GOT3 (cell line): Measurements from ENCODE around the gene PCDH1.
A peak's percentile ranks its signal among the peaks of the same experiment; 100 is the strongest.
"Not testable (repeated sequence)": the region's sequence is repeated elsewhere in the genome, so short reads cannot be mapped to it uniquely, and the experiment has no call there.

Experiments used
- DNase-seq: peaks from one replicate; lab custom pipeline; 2025; ENCODE audit warnings: mixed read lengths; lab: John Stamatoyannopoulos, UW

The PCDH1 gene

GRCh38 chr5:141878186-141878710 is at the start of gene PCDH1:
PCDH1 (minus strand) TSS chr5:141878410; CDS start chr5:141878262, 148 bp downstream.
- no peak for DNase-seq

GRCh38 chr5:141926434-141926833 is 48.2 kb upstream of the PCDH1 start:
- DNase-seq: no peak

GRCh38 chr5:141923448-141924313 is 45.5 kb upstream of the PCDH1 start, which contains the start of gene DELE1:
DELE1 (plus strand) TSS chr5:141923871; CDS start chr5:141923942, 71 bp downstream.
- peak; percentile 96 for DNase-seq

GRCh38 chr5:141922827-141923447 is 44.7 kb upstream of the PCDH1 start:
- DNase-seq: not testable (repeated sequence)

- no peak for DNase-seq
These were observed 42.6 kb upstream of the PCDH1 start for GRCh38 chr5:141920771-141921170.

- DNase-seq: no peak
These were observed 41.3 kb upstream of the PCDH1 start for GRCh38 chr5:141919218-141920119.

- no peak for DNase-seq
These were observed 39.5 kb upstream of the PCDH1 start for GRCh38 chr5:141917760-141918159.

GRCh38 chr5:141916522-141916921 is 38.3 kb upstream of the PCDH1 start:
- no peak for DNase-seq

GRCh38 chr5:141915881-141916336 is 37.7 kb upstream of the PCDH1 start:
- no peak for DNase-seq

GRCh38 chr5:141914797-141915196 is 36.6 kb upstream of the PCDH1 start:
- DNase-seq: no peak

- DNase-seq: no peak
These were observed 36.1 kb upstream of the PCDH1 start for GRCh38 chr5:141914199-141914743.

GRCh38 chr5:141913560-141914198 is 35.5 kb upstream of the PCDH1 start:
- DNase-seq: no peak

GRCh38 chr5:141910271-141910673 is 32.1 kb upstream of the PCDH1 start:
- DNase-seq: peak; percentile 31

- DNase-seq: no peak
These were observed 31.0 kb upstream of the PCDH1 start for GRCh38 chr5:141909212-141909611.

GRCh38 chr5:141908796-141909195 is 30.6 kb upstream of the PCDH1 start:
- no peak for DNase-seq

GRCh38 chr5:141906972-141907371 is 28.8 kb upstream of the PCDH1 start:
- DNase-seq: no peak

- DNase-seq: no peak
These were observed 28.3 kb upstream of the PCDH1 start for GRCh38 chr5:141906517-141906916.

- no peak for DNase-seq
These were observed 26.3 kb upstream of the PCDH1 start for GRCh38 chr5:141904551-141904950.

GRCh38 chr5:141903261-141903660 is 25.1 kb upstream of the PCDH1 start:
- no peak for DNase-seq

- DNase-seq: no peak
These were observed 24.0 kb upstream of the PCDH1 start for GRCh38 chr5:141902015-141902814.
